ENCODE results near the gene TSPEAR. TPM values are rescaled to one million over a fixed set of nuclear protein-coding genes. Genes with fewer than 3 reads are reported as not detected.

Gene TSPEAR
- total and polyA plus RNA-seq, 2 donors from 2014 or later: 0.09 to 0.22 TPM

DNA sequence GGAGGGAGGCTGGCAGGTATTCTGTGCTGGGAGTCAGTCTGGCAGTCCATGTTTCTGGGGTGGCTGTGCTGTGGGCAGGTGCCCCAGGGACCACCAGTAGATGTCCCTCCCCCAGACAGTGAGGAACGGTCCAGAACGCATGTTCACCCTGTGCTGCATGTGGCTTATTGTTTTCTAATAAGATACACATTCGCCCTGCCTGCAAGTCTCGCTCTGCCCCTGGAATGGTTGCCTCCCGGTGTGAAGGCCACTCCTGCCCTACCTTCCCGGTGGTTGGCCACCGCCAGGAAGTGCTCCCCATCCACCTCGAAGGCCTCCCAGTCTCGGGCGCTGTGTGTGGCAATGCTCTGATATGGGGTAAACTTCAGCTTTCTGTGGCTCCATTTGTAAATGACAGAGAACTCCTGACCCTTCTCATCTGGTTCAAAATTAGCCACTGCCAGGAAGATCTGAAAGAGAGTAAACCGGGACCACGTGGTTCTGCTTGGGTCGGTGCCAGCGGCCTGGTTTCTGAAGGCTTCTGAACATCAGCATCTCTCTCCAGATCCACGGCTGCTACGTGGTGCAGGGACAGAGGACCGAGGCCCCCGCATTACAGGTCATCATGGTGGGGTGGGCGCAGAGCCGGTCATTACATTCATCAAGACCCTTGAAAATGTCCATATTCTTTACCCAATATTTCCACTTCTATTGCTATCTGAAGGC is 185.8 kb downstream of the TSPEAR start:
- TF ChIP-seq, protein P1, sequence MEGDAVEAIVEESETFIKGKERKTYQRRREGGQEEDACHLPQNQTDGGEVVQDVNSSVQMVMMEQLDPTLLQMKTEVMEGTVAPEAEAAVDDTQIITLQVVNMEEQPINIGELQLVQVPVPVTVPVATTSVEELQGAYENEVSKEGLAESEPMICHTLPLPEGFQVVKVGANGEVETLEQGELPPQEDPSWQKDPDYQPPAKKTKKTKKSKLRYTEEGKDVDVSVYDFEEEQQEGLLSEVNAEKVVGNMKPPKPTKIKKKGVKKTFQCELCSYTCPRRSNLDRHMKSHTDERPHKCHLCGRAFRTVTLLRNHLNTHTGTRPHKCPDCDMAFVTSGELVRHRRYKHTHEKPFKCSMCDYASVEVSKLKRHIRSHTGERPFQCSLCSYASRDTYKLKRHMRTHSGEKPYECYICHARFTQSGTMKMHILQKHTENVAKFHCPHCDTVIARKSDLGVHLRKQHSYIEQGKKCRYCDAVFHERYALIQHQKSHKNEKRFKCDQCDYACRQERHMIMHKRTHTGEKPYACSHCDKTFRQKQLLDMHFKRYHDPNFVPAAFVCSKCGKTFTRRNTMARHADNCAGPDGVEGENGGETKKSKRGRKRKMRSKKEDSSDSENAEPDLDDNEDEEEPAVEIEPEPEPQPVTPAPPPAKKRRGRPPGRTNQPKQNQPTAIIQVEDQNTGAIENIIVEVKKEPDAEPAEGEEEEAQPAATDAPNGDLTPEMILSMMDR (IDR thresholded peaks at IDR 0.05; ENCODE audit: borderline replicate concordance, extremely low read depth, insufficient read depth): no peak
- H3K27ac ChIP-seq (ENCODE audit: low read depth in 2 of 2, low read length in 2 of 2): no peak overlapping the region
- no peaks in the 10 kb centered on the region for H3K36me3 ChIP-seq (ENCODE audit: control insufficient read depth in 2 of 3, insufficient read depth in 3 of 3, low read length in 3 of 3)
- H3K4me1 ChIP-seq (ENCODE audit: control insufficient read depth in 2 of 3, insufficient read depth in 2 of 3, low read depth in 1 of 3, low read length in 3 of 3): no peaks in the 10 kb centered on the region
- peak in 1 of 5 donors; percentile 50 for DNase-seq
- no peak overlapping the region for H3K4me3 ChIP-seq (ENCODE audit: low read length in 3 of 3)
- intact Hi-C loops (cut with DNase I): no loop called here
- H3K9me3 ChIP-seq (ENCODE audit: control insufficient read depth in 2 of 3, insufficient read depth in 1 of 3, low read length in 3 of 3): no peaks in the 10 kb centered on the region
- no peak overlapping the region for H3K9ac ChIP-seq (ENCODE audit: low read length in 3 of 3)
- FAIRE-seq: no peak
- H3K27me3 ChIP-seq (ENCODE audit: control insufficient read depth, insufficient read depth, low read length): no peaks in the 10 kb centered on the region

DNA sequence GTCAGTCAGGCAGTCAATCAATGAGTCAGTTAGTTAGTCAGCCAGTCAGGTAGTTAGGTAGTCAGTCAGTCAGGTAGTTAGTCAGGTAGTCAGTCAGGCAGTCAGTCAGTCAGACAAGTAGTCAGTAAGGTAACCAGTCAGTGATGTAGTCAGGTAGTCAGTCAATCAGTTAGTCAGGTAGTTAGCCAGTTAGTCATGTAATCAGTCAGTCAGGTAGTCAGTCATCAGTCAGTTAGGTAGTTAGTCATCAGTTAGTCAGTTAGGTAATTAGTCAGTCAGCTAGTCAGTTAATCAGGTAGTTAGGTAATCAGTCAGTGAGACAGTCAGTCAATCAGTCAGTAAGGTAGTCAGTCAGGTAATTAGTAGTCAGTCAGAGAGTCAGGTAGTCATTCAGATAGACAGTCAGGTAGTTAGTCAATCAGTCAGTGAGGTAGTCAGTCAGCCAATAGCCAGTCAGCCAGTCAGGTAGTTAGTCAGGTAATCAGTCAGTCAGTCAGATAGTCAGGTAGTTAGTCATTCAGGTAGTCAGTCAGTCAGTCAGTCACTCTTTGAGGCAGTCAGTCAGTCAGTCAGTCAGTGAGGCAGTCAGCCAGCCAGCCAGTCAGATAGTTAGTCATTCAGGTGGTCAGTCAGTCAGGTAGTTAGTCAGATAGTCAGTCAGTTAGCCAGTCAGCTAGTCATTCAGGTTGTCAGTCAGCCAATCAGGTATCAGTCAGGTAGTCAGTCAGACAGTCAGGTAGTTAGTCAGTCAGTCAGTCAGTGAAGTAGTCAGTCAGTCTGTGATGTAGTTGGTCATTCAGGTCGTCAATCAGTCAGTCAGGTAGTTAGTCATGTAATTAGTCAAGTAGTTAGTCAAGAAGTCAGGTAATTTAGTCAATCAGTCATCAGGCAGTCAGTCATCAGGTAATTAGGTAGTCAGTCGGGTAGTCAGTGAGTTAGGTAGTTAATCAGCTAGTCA is 186.7 kb downstream of the TSPEAR start:
- Histone ChIP-seq H3K9me3 (ENCODE audit: control insufficient read depth in 2 of 3, insufficient read depth in 1 of 3, low read length in 3 of 3) (no peaks in the 10 kb centered on the region), H3K27me3 (ENCODE audit: control insufficient read depth, insufficient read depth, low read length) (no peaks in the 10 kb centered on the region), H3K36me3 (ENCODE audit: control insufficient read depth in 2 of 3, insufficient read depth in 3 of 3, low read length in 3 of 3) (no peaks in the 10 kb centered on the region), H3K4me3 (ENCODE audit: low read length in 3 of 3) (no peak overlapping the region), H3K9ac (ENCODE audit: low read length in 3 of 3) (no peak overlapping the region), H3K4me1 (ENCODE audit: control insufficient read depth in 2 of 3, insufficient read depth in 2 of 3, low read depth in 1 of 3, low read length in 3 of 3) (no peaks in the 10 kb centered on the region), H3K27ac (ENCODE audit: low read depth in 2 of 2, low read length in 2 of 2) (no peak overlapping the region)
- FAIRE-seq (no peak), DNase-seq (no peak)
- TF ChIP-seq, protein P1 (IDR thresholded peaks at IDR 0.05; ENCODE audit: borderline replicate concordance, extremely low read depth, insufficient read depth): no peak
- intact Hi-C loops (cut with DNase I): no loop called here

GRCh38 chr21:44523567-44524413 is 187.6 kb downstream of the TSPEAR start:
- intact Hi-C loops (cut with DNase I): no loop called here
- Histone ChIP-seq H3K9ac (ENCODE audit: low read length in 3 of 3) (no peak overlapping the region), H3K9me3 (ENCODE audit: control insufficient read depth in 2 of 3, insufficient read depth in 1 of 3, low read length in 3 of 3) (no peaks in the 10 kb centered on the region), H3K4me3 (ENCODE audit: low read length in 3 of 3) (no peak overlapping the region), H3K27ac (ENCODE audit: low read depth in 2 of 2, low read length in 2 of 2) (no peak overlapping the region), H3K36me3 (ENCODE audit: control insufficient read depth in 2 of 3, insufficient read depth in 3 of 3, low read length in 3 of 3) (no peaks in the 10 kb centered on the region), H3K4me1 (ENCODE audit: control insufficient read depth in 2 of 3, insufficient read depth in 2 of 3, low read depth in 1 of 3, low read length in 3 of 3) (no peaks in the 10 kb centered on the region), H3K27me3 (ENCODE audit: control insufficient read depth, insufficient read depth, low read length) (no peaks in the 10 kb centered on the region)
- FAIRE-seq (no peak), DNase-seq (no peak)
- TF ChIP-seq, protein P1 (IDR thresholded peaks at IDR 0.05; ENCODE audit: borderline replicate concordance, extremely low read depth, insufficient read depth): no peak

All from kidney (tissue), 14 donors.